Measurements from ENCODE around the gene CCDC88C.

The CCDC88C gene

GRCh38 chr14:91324606-91325575, 92.7 kb downstream of the CCDC88C start:
- no peak for DNase-seq (ENCODE audit: low read depth)
- no peak overlapping the region for H3K4me3 ChIP-seq (ENCODE audit: low read length)

GRCh38 chr14:91323671-91324605, 93.7 kb downstream of the CCDC88C start:
- no peak overlapping the region for H3K4me3 ChIP-seq (ENCODE audit: low read length)
- TF ChIP-seq, protein P1, sequence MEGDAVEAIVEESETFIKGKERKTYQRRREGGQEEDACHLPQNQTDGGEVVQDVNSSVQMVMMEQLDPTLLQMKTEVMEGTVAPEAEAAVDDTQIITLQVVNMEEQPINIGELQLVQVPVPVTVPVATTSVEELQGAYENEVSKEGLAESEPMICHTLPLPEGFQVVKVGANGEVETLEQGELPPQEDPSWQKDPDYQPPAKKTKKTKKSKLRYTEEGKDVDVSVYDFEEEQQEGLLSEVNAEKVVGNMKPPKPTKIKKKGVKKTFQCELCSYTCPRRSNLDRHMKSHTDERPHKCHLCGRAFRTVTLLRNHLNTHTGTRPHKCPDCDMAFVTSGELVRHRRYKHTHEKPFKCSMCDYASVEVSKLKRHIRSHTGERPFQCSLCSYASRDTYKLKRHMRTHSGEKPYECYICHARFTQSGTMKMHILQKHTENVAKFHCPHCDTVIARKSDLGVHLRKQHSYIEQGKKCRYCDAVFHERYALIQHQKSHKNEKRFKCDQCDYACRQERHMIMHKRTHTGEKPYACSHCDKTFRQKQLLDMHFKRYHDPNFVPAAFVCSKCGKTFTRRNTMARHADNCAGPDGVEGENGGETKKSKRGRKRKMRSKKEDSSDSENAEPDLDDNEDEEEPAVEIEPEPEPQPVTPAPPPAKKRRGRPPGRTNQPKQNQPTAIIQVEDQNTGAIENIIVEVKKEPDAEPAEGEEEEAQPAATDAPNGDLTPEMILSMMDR (conservative IDR thresholded peaks at IDR 0.05; ENCODE audit: low read depth, low read length): peak; percentile 91
- no peak for DNase-seq (ENCODE audit: low read depth)

More at GRCh38 chr14:91324606-91325575, 92.7 kb downstream of the CCDC88C start:
- TF ChIP-seq, protein P1 (conservative IDR thresholded peaks at IDR 0.05; ENCODE audit: low read depth, low read length): no peak

- H3K4me3 ChIP-seq (ENCODE audit: low read length): no peak overlapping the region
- TF ChIP-seq, protein P1 (conservative IDR thresholded peaks at IDR 0.05; ENCODE audit: low read depth, low read length): no peak
Measured at GRCh38 chr14:91323031-91323430, 94.6 kb downstream of the CCDC88C start.

GRCh38 chr14:91322623-91323022, 95.0 kb downstream of the CCDC88C start:
- TF ChIP-seq, protein P1 (conservative IDR thresholded peaks at IDR 0.05; ENCODE audit: low read depth, low read length): no peak
- DNase-seq (ENCODE audit: low read depth): no peak
- no peak overlapping the region for H3K4me3 ChIP-seq (ENCODE audit: low read length)

More at GRCh38 chr14:91323031-91323430, 94.6 kb downstream of the CCDC88C start:
- DNase-seq (ENCODE audit: low read depth): no peak

DNA sequence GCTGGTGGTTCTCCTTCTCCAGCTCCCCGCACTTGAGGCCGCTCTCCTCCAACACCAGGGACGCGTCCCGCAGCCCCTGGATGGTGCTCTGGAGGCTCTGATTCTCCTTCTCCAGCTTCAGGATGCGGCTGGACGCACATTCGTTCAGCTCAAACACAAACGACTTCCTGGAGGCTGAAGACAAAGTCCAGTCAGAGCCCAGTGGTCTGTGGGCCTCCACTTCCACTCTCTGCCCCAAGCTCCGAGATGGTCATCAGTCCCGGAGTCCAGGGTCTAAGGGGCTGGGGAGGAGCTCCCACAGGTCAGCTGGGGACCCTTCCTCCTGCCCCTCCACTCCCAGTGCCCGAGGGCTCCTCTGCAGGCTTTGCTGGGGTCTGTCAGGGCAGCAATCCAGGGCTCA, 96.5 kb downstream of the CCDC88C start:
- no peak for DNase-seq (ENCODE audit: low read depth)
- TF ChIP-seq, protein P1 (conservative IDR thresholded peaks at IDR 0.05; ENCODE audit: low read depth, low read length): no peak

GRCh38 chr14:91320266-91320665, 97.4 kb downstream of the CCDC88C start:
- TF ChIP-seq, protein P1 (conservative IDR thresholded peaks at IDR 0.05; ENCODE audit: low read depth, low read length): no peak
- DNase-seq (ENCODE audit: low read depth): no peak
- no peak overlapping the region for H3K4me3 ChIP-seq (ENCODE audit: low read length)

More for the DNA sequence above, 96.5 kb downstream of the CCDC88C start:
- H3K4me3 ChIP-seq (ENCODE audit: low read length): no peak overlapping the region
